GM12878 (cell line): ENCODE results near the gene ACACB.

Experiments used
- BACH1 ChIP-seq: fragments of 450-650 bp; IDR thresholded peaks from 2 replicates; pipeline ENCODE4 v1.6.1; 2017; ENCODE audit warnings: mild to moderate bottlenecking, borderline replicate concordance
- PAX8 ChIP-seq: fragments of 450-650 bp; IDR thresholded peaks from 2 replicates; pipeline ENCODE4 v1.6.1; 2017; ENCODE audit warnings: mild to moderate bottlenecking, moderate library complexity
- RAD21 ChIP-seq: IDR thresholded peaks from 2 replicates; pipeline ENCODE4 v1.6.1; 2011; ENCODE audit warnings: mild to moderate bottlenecking, low read depth, low read length, moderate library complexity; ENCODE audit not compliant: insufficient read depth
- SMC3 ChIP-seq: IDR thresholded peaks from 2 replicates; pipeline ENCODE4 v1.6.1; 2011; ENCODE audit warnings: low read length, improper control_type of control experiment, borderline replicate concordance
- ZNF24 ChIP-seq: fragments of 450-650 bp; IDR thresholded peaks from 2 replicates; pipeline ENCODE4 v1.6.1; 2017; ENCODE audit warnings: antibody characterized with exemption, mild to moderate bottlenecking
- ZSCAN29 ChIP-seq: fragments of 450-650 bp; IDR thresholded peaks from 2 replicates; pipeline ENCODE4 v1.6.1; 2017; ENCODE audit warnings: mild to moderate bottlenecking, moderate library complexity
- TF ChIP-seq, protein P1 (sequence below): IDR thresholded peaks from 2 replicates; pipeline ENCODE4 v1.6.1; 2011; ENCODE audit warnings: low read depth, mild to moderate bottlenecking, low read length, moderate library complexity, borderline replicate concordance; ENCODE audit errors: extremely low read depth

DNA sequence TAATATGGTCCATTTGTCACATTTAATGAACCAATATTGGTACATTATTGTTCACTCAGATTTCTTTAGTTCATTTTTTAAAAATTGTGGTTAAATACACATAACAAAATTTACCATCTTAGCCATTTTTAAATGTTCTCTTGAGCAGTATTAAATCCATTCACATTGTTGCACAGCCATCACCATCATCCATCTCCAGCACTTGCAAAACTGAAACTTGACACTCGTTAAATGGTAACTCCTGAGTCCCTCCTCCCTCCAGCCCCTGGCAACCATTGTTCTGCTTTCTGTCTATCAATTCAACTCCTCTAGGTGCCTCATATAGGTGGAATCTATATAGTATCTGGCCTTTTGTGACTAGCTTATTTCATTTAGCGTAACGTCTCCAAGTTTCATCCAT lies 86.4 kb downstream of the ACACB start:
- TF ChIP-seq SMC3 (no peak), RAD21 (no peak), PAX8 (no peak), BACH1 (no peak), ZNF24 (no peak), ZSCAN29 (no peak)
- TF ChIP-seq, protein P1, sequence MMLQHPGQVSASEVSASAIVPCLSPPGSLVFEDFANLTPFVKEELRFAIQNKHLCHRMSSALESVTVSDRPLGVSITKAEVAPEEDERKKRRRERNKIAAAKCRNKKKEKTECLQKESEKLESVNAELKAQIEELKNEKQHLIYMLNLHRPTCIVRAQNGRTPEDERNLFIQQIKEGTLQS, result no peak
